Measurements from ENCODE around the gene SOWAHD.
"Not testable (repeated sequence)": the region's sequence is repeated elsewhere in the genome, so short reads cannot be mapped to it uniquely, and the experiment has no call there.

Gene SOWAHD

DNA sequence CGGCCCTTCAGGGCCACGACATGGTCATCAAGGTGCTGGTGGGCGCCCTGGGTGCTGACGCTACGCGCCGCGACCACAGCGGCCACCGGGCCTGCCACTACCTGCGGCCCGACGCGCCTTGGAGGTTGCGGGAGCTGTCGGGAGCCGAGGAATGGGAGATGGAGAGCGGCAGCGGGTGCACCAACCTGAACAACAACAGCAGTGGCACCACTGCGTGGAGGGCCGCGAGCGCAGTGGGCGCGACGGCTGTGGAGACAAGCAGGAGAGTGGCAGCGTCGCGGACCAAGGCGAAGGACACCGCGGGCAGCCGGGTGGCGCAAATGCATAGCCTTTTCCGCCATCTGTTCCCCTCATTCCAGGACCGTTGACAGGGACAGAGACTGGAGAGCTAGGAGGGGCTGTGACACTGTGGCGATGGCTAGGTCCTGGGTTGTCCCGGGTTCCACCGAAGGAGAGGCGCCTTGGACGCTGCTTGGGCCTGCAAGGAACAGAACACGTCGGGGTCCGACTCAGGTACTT is 919 bp downstream of the SOWAHD start:
- no peaks in the 10 kb centered on the region for H3K27me3 ChIP-seq (ENCODE audit: low read depth, low read length)
- no peaks in the 10 kb centered on the region for H3K36me3 ChIP-seq (ENCODE audit: control insufficient read depth in 1 of 2, insufficient read depth in 2 of 2, low read length in 2 of 2)
- H3K27ac ChIP-seq (ENCODE audit: low read length): no peak overlapping the region
- no peaks in the 10 kb centered on the region for H3K9me3 ChIP-seq (ENCODE audit: control insufficient read depth in 1 of 2, low read length in 2 of 2)
- H3K4me3 ChIP-seq (ENCODE audit: low read depth in 1 of 2, low read length in 2 of 2): peak overlapping the region in 1 of 2 donors; percentile 61
- H3K4me1 ChIP-seq (ENCODE audit: control insufficient read depth in 1 of 2, insufficient read depth in 2 of 2, low read length in 2 of 2): peaks cover 6% of the 10 kb centered on the region in 2 donors

DNA sequence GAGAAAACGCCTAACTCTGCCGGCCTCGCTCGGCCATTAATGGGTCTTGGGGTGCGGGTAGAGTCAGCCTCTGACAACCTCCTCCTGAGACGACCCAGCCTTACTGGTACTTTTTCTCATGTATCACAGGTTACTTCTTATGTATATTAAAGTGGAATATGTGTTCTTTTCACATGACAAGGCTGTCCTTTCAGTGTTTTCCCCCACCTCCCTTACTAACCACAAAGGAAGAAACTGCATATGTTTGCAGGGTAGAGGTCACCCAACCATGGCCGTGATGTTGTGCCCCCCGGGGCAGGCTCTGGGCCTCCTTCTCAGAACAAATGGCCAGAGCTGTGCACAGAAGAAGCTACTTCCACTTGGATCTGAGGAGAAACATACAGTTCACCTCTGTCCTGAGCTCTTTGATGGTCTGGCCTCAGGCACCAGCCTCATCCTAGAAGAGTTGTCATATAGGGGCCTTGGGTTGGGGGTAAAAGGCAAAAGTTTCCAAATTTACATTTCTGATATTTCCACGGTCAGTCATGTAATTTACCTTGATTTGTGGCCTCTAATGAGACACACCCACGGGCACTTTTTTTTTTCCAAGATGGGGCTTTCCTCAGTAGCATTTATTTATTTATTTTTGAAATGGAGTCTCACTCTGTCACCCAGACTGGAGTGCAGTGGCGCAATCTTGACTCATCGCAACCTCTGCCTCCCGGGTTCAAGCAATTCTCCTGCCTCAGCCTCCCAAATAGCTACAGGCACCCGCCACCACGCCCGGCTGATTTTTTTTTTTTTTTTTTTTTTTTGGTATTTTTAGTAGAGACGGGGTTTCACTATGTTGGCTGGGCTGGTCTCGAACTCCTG is 1.9 kb downstream of the SOWAHD start:
- H3K4me1 ChIP-seq (ENCODE audit: control insufficient read depth in 1 of 2, insufficient read depth in 2 of 2, low read length in 2 of 2): peaks cover 6% of the 10 kb centered on the region in 2 donors
- H3K9me3 ChIP-seq (ENCODE audit: control insufficient read depth in 1 of 2, low read length in 2 of 2): no peaks in the 10 kb centered on the region
- no peaks in the 10 kb centered on the region for H3K27me3 ChIP-seq (ENCODE audit: low read depth, low read length)
- H3K27ac ChIP-seq (ENCODE audit: low read length): no peak overlapping the region
- H3K36me3 ChIP-seq (ENCODE audit: control insufficient read depth in 1 of 2, insufficient read depth in 2 of 2, low read length in 2 of 2): no peaks in the 10 kb centered on the region
- H3K4me3 ChIP-seq (ENCODE audit: low read depth in 1 of 2, low read length in 2 of 2): no peak overlapping the region

DNA sequence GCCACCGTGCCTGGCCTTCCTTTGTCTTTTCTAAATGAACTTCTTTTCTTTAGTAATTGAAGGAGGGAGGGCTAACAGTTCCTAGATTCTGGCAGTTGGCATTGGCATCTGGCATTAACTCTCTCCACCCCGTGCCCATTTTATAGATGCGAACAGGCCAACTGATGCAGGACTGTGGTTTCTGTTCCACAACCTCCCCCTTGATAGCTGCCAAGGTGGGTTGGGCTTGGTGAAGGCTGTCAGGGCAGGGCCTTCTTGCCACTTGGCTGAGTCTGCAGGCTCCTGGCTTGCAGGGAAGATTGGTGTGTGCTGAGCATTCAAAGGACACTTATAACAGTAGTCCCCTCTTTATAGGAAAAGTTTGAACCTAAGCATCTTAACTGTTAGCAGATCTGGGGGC is 4.3 kb downstream of the SOWAHD start:
- H3K4me1 ChIP-seq (ENCODE audit: control insufficient read depth in 1 of 2, insufficient read depth in 2 of 2, low read length in 2 of 2): peaks cover 0 to 6% of the 10 kb centered on the region in 2 donors
- no peaks in the 10 kb centered on the region for H3K36me3 ChIP-seq (ENCODE audit: control insufficient read depth in 1 of 2, insufficient read depth in 2 of 2, low read length in 2 of 2)
- no peaks in the 10 kb centered on the region for H3K9me3 ChIP-seq (ENCODE audit: control insufficient read depth in 1 of 2, low read length in 2 of 2)
- no peaks in the 10 kb centered on the region for H3K27me3 ChIP-seq (ENCODE audit: low read depth, low read length)
- no peak overlapping the region for H3K4me3 ChIP-seq (ENCODE audit: low read depth in 1 of 2, low read length in 2 of 2)
- H3K27ac ChIP-seq (ENCODE audit: low read length): no peak overlapping the region

DNA sequence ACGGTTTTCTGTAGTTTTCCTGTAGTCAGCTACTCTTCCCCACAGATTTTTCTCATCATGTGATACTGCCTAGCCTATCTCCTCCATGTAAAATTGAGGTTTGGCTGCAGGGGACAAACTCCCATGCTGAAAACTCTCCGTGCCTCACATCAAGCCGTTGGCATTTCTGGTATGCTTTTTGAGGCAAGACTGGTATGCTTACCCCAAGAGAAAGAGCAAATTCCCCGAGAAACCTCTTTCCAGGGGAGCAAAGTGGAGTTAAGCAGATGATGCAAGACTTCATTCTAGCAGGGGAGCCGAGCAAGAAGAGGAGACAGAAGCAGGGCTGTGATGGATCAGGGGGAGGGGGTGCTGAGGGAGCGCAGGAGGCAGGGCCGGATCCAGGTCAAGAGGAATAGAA is 4.8 kb downstream of the SOWAHD start:
- no peaks in the 10 kb centered on the region for H3K36me3 ChIP-seq (ENCODE audit: control insufficient read depth in 1 of 2, insufficient read depth in 2 of 2, low read length in 2 of 2)
- H3K4me3 ChIP-seq (ENCODE audit: low read depth in 1 of 2, low read length in 2 of 2): no peak overlapping the region
- peaks cover 0 to 1% of the 10 kb centered on the region in 2 donors for H3K4me1 ChIP-seq (ENCODE audit: control insufficient read depth in 1 of 2, insufficient read depth in 2 of 2, low read length in 2 of 2)
- H3K9me3 ChIP-seq (ENCODE audit: control insufficient read depth in 1 of 2, low read length in 2 of 2): no peaks in the 10 kb centered on the region
- H3K27me3 ChIP-seq (ENCODE audit: low read depth, low read length): no peaks in the 10 kb centered on the region
- H3K27ac ChIP-seq (ENCODE audit: low read length): no peak overlapping the region

DNA sequence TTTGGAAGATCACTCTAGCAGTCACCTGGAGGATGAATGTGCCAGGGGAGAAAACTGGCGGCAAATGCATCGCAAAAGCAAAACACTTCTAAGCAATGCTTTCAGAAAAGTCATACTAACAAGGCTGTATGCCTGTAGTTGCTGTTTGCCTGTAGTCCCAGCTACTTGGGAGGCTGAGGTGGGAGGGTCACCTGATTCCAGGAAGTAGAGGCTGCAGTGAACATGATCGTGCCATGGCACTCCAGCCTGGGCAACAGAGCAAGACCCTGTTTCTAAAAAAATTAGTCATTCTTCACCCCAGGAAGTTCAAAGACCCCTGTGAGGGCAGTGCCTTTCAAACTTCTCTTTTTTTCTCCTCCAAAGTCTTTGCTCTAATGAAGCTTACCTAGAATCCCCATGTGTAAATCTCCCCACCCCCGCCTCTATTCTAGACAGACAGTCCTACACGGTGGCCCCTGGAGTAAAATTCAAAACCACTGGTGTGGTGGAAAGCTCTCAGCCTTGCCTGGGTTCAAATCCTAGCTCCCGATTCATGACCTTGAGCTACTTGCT is 5.5 kb downstream of the SOWAHD start:
- H3K27me3 ChIP-seq (ENCODE audit: low read depth, low read length): no peaks in the 10 kb centered on the region
- H3K27ac ChIP-seq (ENCODE audit: low read length): no peak overlapping the region
- no peaks in the 10 kb centered on the region for H3K9me3 ChIP-seq (ENCODE audit: control insufficient read depth in 1 of 2, low read length in 2 of 2)
- H3K4me1 ChIP-seq (ENCODE audit: control insufficient read depth in 1 of 2, insufficient read depth in 2 of 2, low read length in 2 of 2): no peaks in the 10 kb centered on the region
- no peak overlapping the region for H3K4me3 ChIP-seq (ENCODE audit: low read depth in 1 of 2, low read length in 2 of 2)
- no peaks in the 10 kb centered on the region for H3K36me3 ChIP-seq (ENCODE audit: control insufficient read depth in 1 of 2, insufficient read depth in 2 of 2, low read length in 2 of 2)

DNA sequence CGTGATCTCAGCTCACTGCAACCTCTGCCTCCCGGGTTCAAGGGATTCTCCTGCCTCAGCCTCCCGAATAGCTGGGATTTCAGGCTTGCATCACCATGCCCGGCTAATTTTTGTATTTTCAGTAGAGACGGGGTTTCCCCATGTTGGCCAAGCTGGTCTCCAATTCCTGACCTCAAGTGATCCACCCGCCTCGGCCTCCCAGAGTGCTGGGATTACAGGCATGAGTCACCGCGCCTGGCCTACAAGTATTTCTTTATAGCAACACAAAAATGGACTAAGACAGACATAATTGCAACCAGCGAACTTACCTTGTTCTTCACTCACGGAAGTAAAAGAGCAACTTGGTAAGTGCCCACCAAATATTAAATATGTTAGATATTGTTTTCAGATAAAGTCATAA is 10.0 kb downstream of the SOWAHD start:
- H3K36me3 ChIP-seq (ENCODE audit: control insufficient read depth in 1 of 2, insufficient read depth in 2 of 2, low read length in 2 of 2); H3K4me3 ChIP-seq (ENCODE audit: low read depth in 1 of 2, low read length in 2 of 2); H3K27me3 ChIP-seq (ENCODE audit: low read depth, low read length); H3K9me3 ChIP-seq (ENCODE audit: control insufficient read depth in 1 of 2, low read length in 2 of 2); H3K4me1 ChIP-seq (ENCODE audit: control insufficient read depth in 1 of 2, insufficient read depth in 2 of 2, low read length in 2 of 2); H3K27ac ChIP-seq (ENCODE audit: low read length): not testable (repeated sequence)

DNA sequence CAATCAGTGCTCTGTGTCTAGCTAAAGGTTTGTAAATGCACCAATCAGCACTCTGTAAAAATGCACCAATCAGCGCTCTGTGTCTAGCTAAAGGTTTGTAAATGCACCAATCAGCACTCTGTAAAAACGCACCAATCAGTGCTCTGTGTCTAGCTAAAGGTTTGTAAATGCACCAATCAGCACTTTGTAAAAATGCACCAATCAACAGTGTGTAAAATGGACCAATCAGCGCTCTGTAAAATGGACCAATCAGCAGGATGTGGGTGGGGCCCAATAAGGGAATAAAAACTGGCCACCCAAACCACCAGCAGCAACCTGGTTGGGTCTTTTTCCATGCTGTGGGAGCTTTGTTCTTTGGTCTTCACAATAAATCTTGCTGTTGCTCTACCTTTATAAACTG is 11.0 kb downstream of the SOWAHD start:
- H3K36me3 ChIP-seq (ENCODE audit: control insufficient read depth in 1 of 2, insufficient read depth in 2 of 2, low read length in 2 of 2): not testable (repeated sequence)

DNA sequence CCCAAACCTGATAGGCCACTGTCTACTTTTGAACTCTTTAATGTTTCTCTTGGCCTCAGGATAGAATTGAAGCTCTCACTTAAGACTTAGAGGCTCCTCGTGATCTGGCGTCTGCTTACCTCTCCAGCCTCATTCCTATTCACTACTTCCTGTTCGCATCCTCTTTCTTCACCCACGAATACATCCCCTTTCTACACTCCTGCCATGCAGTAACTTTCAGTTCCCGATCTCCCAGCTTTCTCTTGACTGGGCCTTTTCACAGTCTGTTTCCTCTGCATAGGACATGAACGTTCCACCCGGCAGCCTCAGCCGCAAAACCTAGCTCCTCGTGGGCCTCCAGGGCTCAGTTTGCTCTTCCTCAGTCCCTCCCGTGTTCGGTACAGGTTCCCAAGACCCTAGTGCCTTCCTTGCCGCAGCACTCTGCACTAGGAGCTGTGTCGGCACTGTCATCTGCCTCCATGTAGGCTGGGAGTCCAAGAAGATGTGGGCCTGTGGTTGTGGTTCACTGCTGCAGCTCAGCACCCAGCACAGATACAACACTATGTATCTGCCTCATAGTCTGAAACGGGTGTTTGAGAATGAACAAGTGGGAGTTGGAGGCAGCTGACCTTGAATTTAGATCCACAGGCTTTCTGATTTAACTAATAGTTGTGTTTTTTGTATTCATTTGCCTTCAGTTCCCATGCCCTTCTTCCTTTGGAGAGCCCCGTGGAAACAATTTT is 17.3 kb downstream of the SOWAHD start:
- H3K36me3 ChIP-seq (ENCODE audit: control insufficient read depth in 1 of 2, insufficient read depth in 2 of 2, low read length in 2 of 2): no peaks in the 10 kb centered on the region
- H3K4me1 ChIP-seq (ENCODE audit: control insufficient read depth in 1 of 2, insufficient read depth in 2 of 2, low read length in 2 of 2): no peaks in the 10 kb centered on the region
- peak overlapping the region; percentile 39 for H3K27ac ChIP-seq (ENCODE audit: low read length)
- H3K27me3 ChIP-seq (ENCODE audit: low read depth, low read length): no peaks in the 10 kb centered on the region
- H3K9me3 ChIP-seq (ENCODE audit: control insufficient read depth in 1 of 2, low read length in 2 of 2): no peaks in the 10 kb centered on the region
- H3K4me3 ChIP-seq (ENCODE audit: low read depth in 1 of 2, low read length in 2 of 2): no peak overlapping the region

More for the DNA sequence above, 11.0 kb downstream of the SOWAHD start:
- not testable (repeated sequence) for H3K27ac ChIP-seq (ENCODE audit: low read length); H3K4me1 ChIP-seq (ENCODE audit: control insufficient read depth in 1 of 2, insufficient read depth in 2 of 2, low read length in 2 of 2); H3K27me3 ChIP-seq (ENCODE audit: low read depth, low read length); H3K4me3 ChIP-seq (ENCODE audit: low read depth in 1 of 2, low read length in 2 of 2); H3K9me3 ChIP-seq (ENCODE audit: control insufficient read depth in 1 of 2, low read length in 2 of 2)

DNA sequence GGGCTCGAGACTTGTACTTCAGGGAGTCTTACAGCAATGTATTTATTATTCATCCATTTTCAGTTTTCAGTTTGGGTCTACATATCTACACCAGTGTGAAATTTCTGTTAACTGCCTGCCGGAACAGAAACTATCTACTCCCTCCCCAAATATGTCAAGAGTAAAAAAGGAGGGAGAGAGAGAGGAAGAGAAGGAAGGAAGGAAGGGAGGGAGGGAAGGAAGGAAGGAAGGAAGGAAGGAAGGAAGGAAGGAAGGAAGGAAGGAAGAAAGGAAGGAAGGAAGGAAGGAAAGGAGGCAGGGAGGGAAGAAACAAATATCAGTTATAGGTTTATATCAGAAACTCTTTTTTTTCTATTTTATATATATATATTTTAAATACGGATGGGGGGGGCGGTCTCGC is 20.4 kb downstream of the SOWAHD start:
- peaks cover 0 to 3% of the 10 kb centered on the region in 2 donors for H3K36me3 ChIP-seq (ENCODE audit: control insufficient read depth in 1 of 2, insufficient read depth in 2 of 2, low read length in 2 of 2)
- no peaks in the 10 kb centered on the region for H3K9me3 ChIP-seq (ENCODE audit: control insufficient read depth in 1 of 2, low read length in 2 of 2)

DNA sequence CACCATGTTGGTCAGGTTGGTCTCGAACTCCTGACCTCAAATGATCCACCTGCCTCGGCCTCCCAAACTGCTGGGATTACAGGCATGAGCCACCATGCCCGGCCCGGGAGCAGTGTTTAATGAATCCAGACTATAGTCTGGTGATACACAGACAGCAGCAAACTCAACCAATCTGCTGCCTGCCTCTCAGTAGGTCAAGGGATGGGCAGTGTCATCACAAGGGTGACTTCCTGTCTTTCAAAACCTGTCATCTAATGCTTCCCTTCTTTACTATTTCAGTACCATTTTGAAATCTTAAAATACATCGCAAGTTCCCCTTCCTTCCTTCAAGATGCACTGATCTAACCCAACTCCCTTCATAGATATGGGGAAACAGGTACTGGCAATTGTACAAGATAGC is 24.6 kb downstream of the SOWAHD start:
- Histone ChIP-seq H3K4me3 (ENCODE audit: low read depth in 1 of 2, low read length in 2 of 2) (no peak overlapping the region), H3K27me3 (ENCODE audit: low read depth, low read length) (no peaks in the 10 kb centered on the region), H3K9me3 (ENCODE audit: control insufficient read depth in 1 of 2, low read length in 2 of 2) (no peaks in the 10 kb centered on the region), H3K36me3 (ENCODE audit: control insufficient read depth in 1 of 2, insufficient read depth in 2 of 2, low read length in 2 of 2) (peaks cover 0 to 7% of the 10 kb centered on the region in 2 donors), H3K4me1 (ENCODE audit: control insufficient read depth in 1 of 2, insufficient read depth in 2 of 2, low read length in 2 of 2) (no peaks in the 10 kb centered on the region), H3K27ac (ENCODE audit: low read length) (no peak overlapping the region)

More for the DNA sequence above, 20.4 kb downstream of the SOWAHD start:
- H3K4me3 ChIP-seq (ENCODE audit: low read depth in 1 of 2, low read length in 2 of 2): no peak overlapping the region
- H3K4me1 ChIP-seq (ENCODE audit: control insufficient read depth in 1 of 2, insufficient read depth in 2 of 2, low read length in 2 of 2): no peaks in the 10 kb centered on the region
- no peak overlapping the region for H3K27ac ChIP-seq (ENCODE audit: low read length)
- no peaks in the 10 kb centered on the region for H3K27me3 ChIP-seq (ENCODE audit: low read depth, low read length)

DNA sequence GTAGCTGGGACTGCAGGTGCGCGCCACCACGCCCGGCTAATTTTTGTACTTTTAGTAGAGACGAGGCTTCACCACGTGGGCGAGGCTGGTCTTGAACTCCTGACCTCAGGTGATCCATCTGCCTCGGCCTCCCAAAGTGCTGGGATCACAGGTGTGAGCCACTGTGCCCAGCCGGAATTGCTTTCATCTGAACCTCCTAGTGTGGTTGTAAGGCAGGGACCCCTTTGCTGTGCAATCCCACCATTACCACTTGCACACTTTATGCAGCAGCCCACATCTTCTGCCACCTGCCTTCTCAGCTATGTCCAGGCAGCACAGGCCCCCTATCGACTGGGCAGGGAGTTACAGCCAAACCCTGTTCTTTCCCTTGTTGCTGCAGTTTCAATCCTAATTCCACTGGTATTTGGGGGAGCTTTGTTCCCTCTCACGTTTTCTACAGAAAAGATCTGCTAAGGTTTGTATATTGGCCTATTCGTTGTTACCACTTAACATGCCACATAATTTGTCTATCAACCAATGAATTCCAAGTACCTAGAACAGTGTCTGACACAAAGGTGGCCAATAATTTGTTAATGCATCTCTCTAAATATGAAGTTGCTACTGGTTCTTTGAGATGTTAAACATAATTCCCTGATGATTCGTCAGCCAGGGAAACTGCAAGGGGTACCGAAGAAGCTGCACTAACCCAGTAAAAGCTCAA is 26.5 kb downstream of the SOWAHD start:
- Histone ChIP-seq H3K36me3 (ENCODE audit: control insufficient read depth in 1 of 2, insufficient read depth in 2 of 2, low read length in 2 of 2) (peaks cover 4 to 13% of the 10 kb centered on the region in 2 donors), H3K27me3 (ENCODE audit: low read depth, low read length) (no peaks in the 10 kb centered on the region), H3K4me1 (ENCODE audit: control insufficient read depth in 1 of 2, insufficient read depth in 2 of 2, low read length in 2 of 2) (peaks cover 0 to 3% of the 10 kb centered on the region in 2 donors), H3K27ac (ENCODE audit: low read length) (no peak overlapping the region), H3K9me3 (ENCODE audit: control insufficient read depth in 1 of 2, low read length in 2 of 2) (no peaks in the 10 kb centered on the region), H3K4me3 (ENCODE audit: low read depth in 1 of 2, low read length in 2 of 2) (no peak overlapping the region)

All from muscle layer of duodenum (tissue), 2 donors.